ENCODE results near the gene BRD4. TPM values are rescaled to one million over a fixed set of nuclear protein-coding genes. Genes with fewer than 3 reads are reported as not detected.
A peak's percentile ranks its signal among the peaks of the same experiment; 100 is the strongest.

The BRD4 gene
- total and polyA plus RNA-seq, 2 of the 13 experiments (the other 11 are each of a cell fraction or from before 2014, with no cell fraction given): 10.5 to 11.4 TPM

- ChIA-PET CTCF (ENCODE audit: low intra/inter-chr PET ratio, low total read pairs) (no interaction called here), POLR2A (no interaction called here)
- TF ChIP-seq ZNF703 (CRISPR knock-in tag; IDR thresholded peaks at IDR 0.05; ENCODE audit: borderline replicate concordance): no peak
- TF ChIP-seq HNRNPL (IDR thresholded peaks at IDR 0.05; ENCODE audit: low read depth, low read length): no peak
- TF ChIP-seq TSC22D2 (CRISPR knock-in tag; IDR thresholded peaks at IDR 0.05; ENCODE audit: borderline replicate concordance): no peak
- TF ChIP-seq KDM3A (CRISPR knock-in tag; IDR thresholded peaks at IDR 0.05; ENCODE audit: low read depth): no peak
- no peak for TF ChIP-seq GTF2F1 (IDR thresholded peaks at IDR 0.05; ENCODE audit: low read length)
- Histone ChIP-seq H2AFZ (ENCODE audit: low read length) (no peak overlapping the region), H3K27me3 (ENCODE audit: control insufficient read depth in 1 of 2, insufficient read depth in 2 of 2, low read length in 2 of 2) (no peaks in the 10 kb centered on the region), H3K79me2 (ENCODE audit: insufficient read depth, low read length) (peaks cover 98% of the 10 kb centered on the region), H3K27ac (ENCODE audit: extremely low read length, insufficient read depth, low read length) (no peak overlapping the region), H3K4me1 (ENCODE audit: insufficient read depth, low read length) (peaks cover 94% of the 10 kb centered on the region), H4K20me1 (ENCODE audit: insufficient read depth, low read length) (peaks cover 54% of the 10 kb centered on the region), H3K4me2 (ENCODE audit: low read depth, low read length) (no peak overlapping the region), H3K9ac (ENCODE audit: insufficient read depth, low read depth, low read length) (no peak overlapping the region), H3K9me3 (ENCODE audit: low read length) (no peaks in the 10 kb centered on the region), H3K4me3 (replicated peaks in 1 of 3; ENCODE audit: insufficient read depth in 1 of 3, low read depth in 2 of 3, low read length in 3 of 3) (no peak overlapping the region), H3K36me3 (replicated peaks in 1 of 2; ENCODE audit: control insufficient read depth in 1 of 2, insufficient read depth in 2 of 2, low read length in 2 of 2) (peaks cover 0 to 10% of the 10 kb centered on the region in 2 experiments; a peak in 2 of 5 replicates)
- FAIRE-seq: no peak
- intact Hi-C loops (cut with micrococcal nuclease; ENCODE audit: unreplicated experiment) (no loop called here), in situ Hi-C loops (cut with HindIII; ENCODE audit: extremely low pct_ligation_motif_present, low pct_unique_long_range_greater_than_20kb) (no loop called here)
- 91% methylated on average over 7 of the region's 7 CpGs for WGBS (ENCODE audit: low lambda C conversion rate)
- no TSS peak for BruUV-seq (replicated peaks)
- no peak for ATAC-seq
- no peak for DNase-seq (ENCODE audit: low spot score)
These were observed 42.2 kb downstream of the BRD4 start for GRCh38 chr19:15290166-15290565.

DNA sequence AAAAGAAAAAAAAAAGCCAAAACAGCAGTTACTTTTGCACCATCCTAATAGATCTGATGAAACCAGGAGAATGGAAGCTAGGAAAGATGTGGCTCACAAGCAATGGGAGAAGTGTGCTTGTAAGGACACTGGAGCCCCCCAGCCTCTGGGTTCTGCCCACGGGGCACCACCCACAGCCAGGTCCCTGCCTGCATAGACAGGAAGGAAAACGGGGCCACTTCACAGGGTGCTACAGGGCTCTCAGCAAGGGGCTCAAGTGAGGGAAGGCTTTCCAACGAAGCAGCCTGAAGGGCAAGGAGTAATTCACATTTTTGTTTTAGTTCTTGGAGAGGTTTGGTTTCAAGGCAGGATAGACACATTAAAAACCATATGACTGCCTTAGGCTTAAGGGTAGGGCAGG lies 42.7 kb downstream of the BRD4 start:
- intact Hi-C loops (cut with micrococcal nuclease; ENCODE audit: unreplicated experiment): loop anchor here (10.0 kb wide), 1 partner anchor 85 kb away; the partner anchor contains the start of gene AKAP8
- no peak for DNase-seq (ENCODE audit: low spot score)
- H3K79me2 ChIP-seq (ENCODE audit: insufficient read depth, low read length): peaks cover 98% of the 10 kb centered on the region
- ChIA-PET POLR2A (no interaction called here), CTCF (ENCODE audit: low intra/inter-chr PET ratio, low total read pairs) (no interaction called here)
- H3K4me2 ChIP-seq (ENCODE audit: low read depth, low read length): no peak overlapping the region
- no peak for ATAC-seq
- H3K27ac ChIP-seq (ENCODE audit: extremely low read length, insufficient read depth, low read length): no peak overlapping the region
- in situ Hi-C loops (cut with HindIII; ENCODE audit: extremely low pct_ligation_motif_present, low pct_unique_long_range_greater_than_20kb): no loop called here
- peaks cover 59% of the 10 kb centered on the region for H4K20me1 ChIP-seq (ENCODE audit: insufficient read depth, low read length)
- no peak overlapping the region for H3K4me3 ChIP-seq (replicated peaks in 1 of 3; ENCODE audit: insufficient read depth in 1 of 3, low read depth in 2 of 3, low read length in 3 of 3)
- BruUV-seq (replicated peaks): no TSS peak
- H3K27me3 ChIP-seq (ENCODE audit: control insufficient read depth in 1 of 2, insufficient read depth in 2 of 2, low read length in 2 of 2): no peaks in the 10 kb centered on the region
- WGBS (ENCODE audit: low lambda C conversion rate): 77% methylated on average over 3 of the region's 3 CpGs
- peaks cover 94% of the 10 kb centered on the region for H3K4me1 ChIP-seq (ENCODE audit: insufficient read depth, low read length)
- no peak overlapping the region for H2AFZ ChIP-seq (ENCODE audit: low read length)
- H3K36me3 ChIP-seq (replicated peaks in 1 of 2; ENCODE audit: control insufficient read depth in 1 of 2, insufficient read depth in 2 of 2, low read length in 2 of 2): peaks cover 0 to 10% of the 10 kb centered on the region in 2 experiments; a peak in 2 of 5 replicates
- no peaks in the 10 kb centered on the region for H3K9me3 ChIP-seq (ENCODE audit: low read length)
- no peak for FAIRE-seq
- TF ChIP-seq TCF12 (IDR thresholded peaks at IDR 0.05): no peak
- no peak for TF ChIP-seq TCF12 (CRISPR knock-in tag; IDR thresholded peaks at IDR 0.05)
- peak; percentile 13 for TF ChIP-seq RBM22 (optimal IDR thresholded peaks at IDR 0.05; ENCODE audit: low read length)
- H3K9ac ChIP-seq (ENCODE audit: insufficient read depth, low read depth, low read length): no peak overlapping the region
